CMK (cell line): Measurements from ENCODE around the gene SCGB1C2.
"Not testable (repeated sequence)": the region's sequence is repeated elsewhere in the genome, so short reads cannot be mapped to it uniquely, and the experiment has no call there.

Source experiments
- DNase-seq: peaks from one replicate; pipeline ENCODE4 v3.0.0-alpha.2; 2010; ENCODE audit warnings: low read depth

SCGB1C2 gene

GRCh38 chr17:137166-137807 is at the start of gene SCGB1C2:
TSS of gene SCGB1C2 (plus strand) at chr17:137569. CDS start at chr17:137591, 22 bp downstream.
- DNase-seq, result not testable (repeated sequence)

- DNase-seq, result not testable (repeated sequence)
Measured at GRCh38 chr17:113111-113510, 24.3 kb upstream of the SCGB1C2 start.

- not testable (repeated sequence) for DNase-seq
Measured at GRCh38 chr17:118339-118917, 18.9 kb upstream of the SCGB1C2 start.

GRCh38 chr17:133932-134331 is 3.4 kb upstream of the SCGB1C2 start:
- not testable (repeated sequence) for DNase-seq

GRCh38 chr17:134332-134785 is 3.0 kb upstream of the SCGB1C2 start:
- DNase-seq, result not testable (repeated sequence)

- DNase-seq, result not testable (repeated sequence)
Measured at GRCh38 chr17:135022-135421, 2.3 kb upstream of the SCGB1C2 start.

- DNase-seq, result not testable (repeated sequence)
Measured at GRCh38 chr17:135895-136294, 1.5 kb upstream of the SCGB1C2 start.

GRCh38 chr17:136531-136930 is 838 bp upstream of the SCGB1C2 start:
- DNase-seq, result not testable (repeated sequence)

GRCh38 chr17:139401-140205 is 2.2 kb downstream of the SCGB1C2 start:
- DNase-seq, result not testable (repeated sequence)

GRCh38 chr17:142102-142661 is 4.8 kb downstream of the SCGB1C2 start:
- no peak for DNase-seq

- no peak for DNase-seq
Measured at GRCh38 chr17:142876-143784, 5.8 kb downstream of the SCGB1C2 start.

- DNase-seq, result peak; percentile 5
Measured at GRCh38 chr17:143785-144281, 6.5 kb downstream of the SCGB1C2 start.

GRCh38 chr17:144936-145670 is 7.7 kb downstream of the SCGB1C2 start:
- DNase-seq, result no peak

- DNase-seq, result no peak
Measured at GRCh38 chr17:145671-146541, 8.5 kb downstream of the SCGB1C2 start.

- no peak for DNase-seq
Measured at GRCh38 chr17:146546-146945, 9.2 kb downstream of the SCGB1C2 start.

- DNase-seq, result no peak
Measured at GRCh38 chr17:146983-147761, 9.8 kb downstream of the SCGB1C2 start.

GRCh38 chr17:147796-148740 is 10.7 kb downstream of the SCGB1C2 start:
- DNase-seq, result no peak

- DNase-seq, result no peak
Measured at GRCh38 chr17:148757-149156, 11.4 kb downstream of the SCGB1C2 start.
